Measurements from ENCODE around the gene BAZ2B.

DNA sequence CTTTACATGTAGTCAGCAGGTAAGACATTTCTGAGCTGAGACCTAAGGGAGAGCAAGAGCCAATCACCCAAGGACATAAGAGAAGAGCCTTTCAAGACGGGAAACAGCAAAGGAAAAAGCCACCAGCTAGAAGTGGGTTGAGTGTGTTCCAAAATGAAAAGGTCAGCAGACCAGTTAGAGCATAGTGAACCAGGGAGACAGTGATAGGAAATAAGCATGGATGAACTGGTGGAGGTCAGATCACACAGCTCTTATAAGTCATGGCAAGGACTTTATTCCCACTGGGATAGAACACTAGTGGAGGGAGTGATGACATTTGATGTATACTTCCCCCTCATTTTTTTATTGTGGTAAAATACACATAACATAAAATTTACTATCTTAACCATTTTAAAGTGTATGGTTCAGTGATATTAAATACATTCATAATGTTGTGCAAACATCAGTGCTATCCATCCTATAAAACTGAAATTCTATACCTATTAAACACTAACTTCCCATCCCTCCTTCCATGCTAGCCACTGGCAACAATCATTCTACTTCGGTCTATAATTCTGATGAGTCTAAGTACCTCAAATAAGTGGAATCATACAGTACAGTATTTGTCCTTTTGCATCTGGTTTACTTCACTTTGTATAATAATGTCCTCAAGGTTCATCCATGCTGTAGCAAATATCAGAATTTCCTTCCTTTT lies 174.0 kb downstream of the BAZ2B start:
- TF ChIP-seq, protein P1, sequence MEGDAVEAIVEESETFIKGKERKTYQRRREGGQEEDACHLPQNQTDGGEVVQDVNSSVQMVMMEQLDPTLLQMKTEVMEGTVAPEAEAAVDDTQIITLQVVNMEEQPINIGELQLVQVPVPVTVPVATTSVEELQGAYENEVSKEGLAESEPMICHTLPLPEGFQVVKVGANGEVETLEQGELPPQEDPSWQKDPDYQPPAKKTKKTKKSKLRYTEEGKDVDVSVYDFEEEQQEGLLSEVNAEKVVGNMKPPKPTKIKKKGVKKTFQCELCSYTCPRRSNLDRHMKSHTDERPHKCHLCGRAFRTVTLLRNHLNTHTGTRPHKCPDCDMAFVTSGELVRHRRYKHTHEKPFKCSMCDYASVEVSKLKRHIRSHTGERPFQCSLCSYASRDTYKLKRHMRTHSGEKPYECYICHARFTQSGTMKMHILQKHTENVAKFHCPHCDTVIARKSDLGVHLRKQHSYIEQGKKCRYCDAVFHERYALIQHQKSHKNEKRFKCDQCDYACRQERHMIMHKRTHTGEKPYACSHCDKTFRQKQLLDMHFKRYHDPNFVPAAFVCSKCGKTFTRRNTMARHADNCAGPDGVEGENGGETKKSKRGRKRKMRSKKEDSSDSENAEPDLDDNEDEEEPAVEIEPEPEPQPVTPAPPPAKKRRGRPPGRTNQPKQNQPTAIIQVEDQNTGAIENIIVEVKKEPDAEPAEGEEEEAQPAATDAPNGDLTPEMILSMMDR (IDR thresholded peaks at IDR 0.05; ENCODE audit: poor library complexity, severe bottlenecking), result no peak
- no peak for TF ChIP-seq EP300 (conservative IDR thresholded peaks at IDR 0.05; ENCODE audit: poor library complexity, severe bottlenecking)
- no peak for TF ChIP-seq EZH2 (IDR thresholded peaks at IDR 0.05; ENCODE audit: borderline replicate concordance, insufficient read depth, low read length, poor library complexity, severe bottlenecking)
- TF ChIP-seq SMC3 (conservative IDR thresholded peaks at IDR 0.05; ENCODE audit: poor library complexity), result no peak
- TF ChIP-seq, protein P2, sequence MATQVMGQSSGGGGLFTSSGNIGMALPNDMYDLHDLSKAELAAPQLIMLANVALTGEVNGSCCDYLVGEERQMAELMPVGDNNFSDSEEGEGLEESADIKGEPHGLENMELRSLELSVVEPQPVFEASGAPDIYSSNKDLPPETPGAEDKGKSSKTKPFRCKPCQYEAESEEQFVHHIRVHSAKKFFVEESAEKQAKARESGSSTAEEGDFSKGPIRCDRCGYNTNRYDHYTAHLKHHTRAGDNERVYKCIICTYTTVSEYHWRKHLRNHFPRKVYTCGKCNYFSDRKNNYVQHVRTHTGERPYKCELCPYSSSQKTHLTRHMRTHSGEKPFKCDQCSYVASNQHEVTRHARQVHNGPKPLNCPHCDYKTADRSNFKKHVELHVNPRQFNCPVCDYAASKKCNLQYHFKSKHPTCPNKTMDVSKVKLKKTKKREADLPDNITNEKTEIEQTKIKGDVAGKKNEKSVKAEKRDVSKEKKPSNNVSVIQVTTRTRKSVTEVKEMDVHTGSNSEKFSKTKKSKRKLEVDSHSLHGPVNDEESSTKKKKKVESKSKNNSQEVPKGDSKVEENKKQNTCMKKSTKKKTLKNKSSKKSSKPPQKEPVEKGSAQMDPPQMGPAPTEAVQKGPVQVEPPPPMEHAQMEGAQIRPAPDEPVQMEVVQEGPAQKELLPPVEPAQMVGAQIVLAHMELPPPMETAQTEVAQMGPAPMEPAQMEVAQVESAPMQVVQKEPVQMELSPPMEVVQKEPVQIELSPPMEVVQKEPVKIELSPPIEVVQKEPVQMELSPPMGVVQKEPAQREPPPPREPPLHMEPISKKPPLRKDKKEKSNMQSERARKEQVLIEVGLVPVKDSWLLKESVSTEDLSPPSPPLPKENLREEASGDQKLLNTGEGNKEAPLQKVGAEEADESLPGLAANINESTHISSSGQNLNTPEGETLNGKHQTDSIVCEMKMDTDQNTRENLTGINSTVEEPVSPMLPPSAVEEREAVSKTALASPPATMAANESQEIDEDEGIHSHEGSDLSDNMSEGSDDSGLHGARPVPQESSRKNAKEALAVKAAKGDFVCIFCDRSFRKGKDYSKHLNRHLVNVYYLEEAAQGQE (IDR thresholded peaks at IDR 0.05; ENCODE audit: borderline replicate concordance), result no peak
- TF ChIP-seq TAF1 (IDR thresholded peaks at IDR 0.05; ENCODE audit: low read depth), result no peak
- TF ChIP-seq POLR2AphosphoS5 (IDR thresholded peaks at IDR 0.05), result no peak
- no peak for TF ChIP-seq MXI1 (conservative IDR thresholded peaks at IDR 0.05; ENCODE audit: poor library complexity, severe bottlenecking)
- TF ChIP-seq RAD21 (conservative IDR thresholded peaks at IDR 0.05), result no peak
